HCT116 (cell line): ENCODE measurements around the gene RAB8B.
"Not testable (repeated sequence)": the region's sequence is repeated elsewhere in the genome, so short reads cannot be mapped to it uniquely, and the experiment has no call there.

ENCODE experiments used
- ATF3 ChIP-seq: IDR thresholded peaks from 2 replicates; pipeline ENCODE4 v1.6.1; 2012
- CEBPB ChIP-seq: IDR thresholded peaks from 2 replicates; pipeline ENCODE4 v1.6.1; 2012; ENCODE audit warnings: low read depth
- CTCF ChIP-seq, 3 experiments: fragments of 200-600 bp in 1 of 3; sonication (generic) in 1 of 3; IDR thresholded peaks in 2 of 3; conservative IDR thresholded peaks in 1 of 3; 2 replicates each; pipeline ENCODE4 v1.5.1; 2012 to 2017; ENCODE audit warnings: low read depth in 2 of 3, low read length in 2 of 3, antibody characterized with exemption in 1 of 3, borderline replicate concordance in 1 of 3, control low read depth in 1 of 3, mild to moderate bottlenecking in 1 of 3, mixed read lengths in 1 of 3, mixed run types in 1 of 3, moderate library complexity in 1 of 3; ENCODE audit not compliant: insufficient read depth in 1 of 3
- EGR1 ChIP-seq: IDR thresholded peaks from 2 replicates; pipeline ENCODE4 v1.6.1; 2012; ENCODE audit warnings: low read depth
- EZH2 ChIP-seq: fragments of 200-600 bp; sonication (generic); IDR thresholded peaks from 2 replicates; pipeline ENCODE4 v1.6.1; 2017; ENCODE audit warnings: antibody characterized with exemption, mixed run types
- EZH2phosphoT487 ChIP-seq: fragments of 200-600 bp; IDR thresholded peaks from 2 replicates; pipeline ENCODE4 v1.6.1; 2018; ENCODE audit warnings: antibody characterized with exemption, borderline replicate concordance
- MAX ChIP-seq: IDR thresholded peaks from 2 replicates; pipeline ENCODE4 v1.6.1; 2012
- POLR2A ChIP-seq: IDR thresholded peaks from 2 replicates; pipeline ENCODE4 v1.7.0; 2011; ENCODE audit warnings: borderline replicate concordance; ENCODE audit not compliant: insufficient read depth, insufficient read length; ENCODE audit errors: extremely low read depth
- POLR2AphosphoS5 ChIP-seq: IDR thresholded peaks from 2 replicates; pipeline ENCODE4 v1.6.1; 2011; ENCODE audit warnings: mild to moderate bottlenecking, low read depth, low read length, moderate library complexity
- RAD21 ChIP-seq: IDR thresholded peaks from 2 replicates; pipeline ENCODE4 v1.6.1; 2012; ENCODE audit warnings: low read depth, mild to moderate bottlenecking
- REST ChIP-seq: IDR thresholded peaks from 2 replicates; pipeline ENCODE4 v1.6.1; 2012; ENCODE audit warnings: low read depth
- YY1 ChIP-seq: IDR thresholded peaks from 2 replicates; pipeline ENCODE4 v1.6.1; 2011; ENCODE audit warnings: low read length, low read depth, moderate library complexity, mild to moderate bottlenecking; ENCODE audit not compliant: insufficient replicate concordance; ENCODE audit errors: extremely low read depth
- ZBTB33 ChIP-seq: IDR thresholded peaks from 2 replicates; pipeline ENCODE4 v1.6.1; 2011; ENCODE audit warnings: mild to moderate bottlenecking, low read length, moderate library complexity; ENCODE audit not compliant: insufficient replicate concordance; ENCODE audit errors: extremely low read depth
- ZFX ChIP-seq: fragments of 450-650 bp; IDR thresholded peaks from 2 replicates; pipeline ENCODE4 v1.6.1; 2017

GRCh38 chr15:63237086-63237485, 47.7 kb downstream of the RAB8B start:
- not testable (repeated sequence) for TF ChIP-seq EGR1; CTCF (IDR thresholded peaks at IDR 0.05 in 2 of 3, conservative IDR thresholded peaks at IDR 0.05 in 1 of 3; ENCODE audit: borderline replicate concordance in 1 of 3, insufficient read depth in 1 of 3, low read depth in 2 of 3, low read length in 2 of 3); YY1; POLR2AphosphoS5; ZBTB33; MAX; ATF3; POLR2A; CEBPB; ZFX; EZH2phosphoT487; REST; RAD21; EZH2
